NCI-H2081 treated with DMSO at 0.1 percent for 48 hours (cell line): Measurements from ENCODE around the gene UGT3A1.
"Not testable (repeated sequence)": the region's sequence is repeated elsewhere in the genome, so short reads cannot be mapped to it uniquely, and the experiment has no call there.

Experiments
- DNase-seq: peaks from one replicate; lab custom pipeline; 2025; lab: John Stamatoyannopoulos, UW

The UGT3A1 gene

GRCh38 chr5:35990941-35991611, at the start of gene UGT3A1:
Gene UGT3A1, minus strand, starts transcription at chr5:35991390. Its CDS starts 150 bp downstream, at chr5:35991240.
- DNase-seq = no peak

GRCh38 chr5:36035696-36036095, 44.5 kb upstream of the UGT3A1 start:
- no peak for DNase-seq

- not testable (repeated sequence) for DNase-seq
Measured at GRCh38 chr5:36034536-36035134, 43.4 kb upstream of the UGT3A1 start.

DNA sequence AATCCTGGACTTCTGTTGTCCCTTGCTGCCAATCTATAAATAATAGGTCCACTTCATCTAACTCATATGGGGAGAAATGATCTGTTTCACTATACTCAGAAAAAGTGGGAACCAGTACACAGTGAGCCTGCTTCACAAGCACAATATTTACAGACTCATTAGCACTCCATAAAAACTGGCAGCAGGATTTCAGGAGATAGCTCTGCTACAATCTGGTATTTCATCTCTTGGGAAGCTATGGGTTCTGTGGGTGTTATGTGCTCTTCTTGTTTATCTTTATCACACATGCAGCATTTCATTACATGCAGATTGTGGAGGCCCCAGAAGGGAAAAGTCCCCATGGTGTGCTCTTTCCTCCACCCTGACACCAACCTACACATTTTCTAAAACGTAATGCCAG, 42.3 kb upstream of the UGT3A1 start:
- DNase-seq = no peak

GRCh38 chr5:36033047-36033446, 41.9 kb upstream of the UGT3A1 start:
- no peak for DNase-seq

GRCh38 chr5:36031223-36031622, 40.0 kb upstream of the UGT3A1 start:
- DNase-seq = no peak

DNA sequence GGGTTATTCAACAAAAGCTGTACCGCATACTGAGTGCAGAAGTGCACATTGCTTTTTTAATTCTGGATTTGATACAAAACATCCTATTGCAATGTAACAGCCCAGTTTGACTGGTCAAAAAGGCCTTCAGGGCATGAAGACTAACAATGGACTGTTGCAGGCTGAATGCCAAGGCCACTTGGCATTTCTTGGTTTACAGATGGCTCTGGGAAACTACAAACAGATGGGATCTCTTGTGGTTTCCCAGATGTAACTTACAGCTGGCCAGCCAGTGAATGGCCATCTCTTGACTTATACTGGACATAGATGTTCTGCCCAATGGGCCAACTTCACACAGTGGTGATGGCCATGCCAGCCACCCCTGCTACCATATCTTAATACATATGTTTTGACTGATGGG, 38.7 kb upstream of the UGT3A1 start:
- no peak for DNase-seq

DNA sequence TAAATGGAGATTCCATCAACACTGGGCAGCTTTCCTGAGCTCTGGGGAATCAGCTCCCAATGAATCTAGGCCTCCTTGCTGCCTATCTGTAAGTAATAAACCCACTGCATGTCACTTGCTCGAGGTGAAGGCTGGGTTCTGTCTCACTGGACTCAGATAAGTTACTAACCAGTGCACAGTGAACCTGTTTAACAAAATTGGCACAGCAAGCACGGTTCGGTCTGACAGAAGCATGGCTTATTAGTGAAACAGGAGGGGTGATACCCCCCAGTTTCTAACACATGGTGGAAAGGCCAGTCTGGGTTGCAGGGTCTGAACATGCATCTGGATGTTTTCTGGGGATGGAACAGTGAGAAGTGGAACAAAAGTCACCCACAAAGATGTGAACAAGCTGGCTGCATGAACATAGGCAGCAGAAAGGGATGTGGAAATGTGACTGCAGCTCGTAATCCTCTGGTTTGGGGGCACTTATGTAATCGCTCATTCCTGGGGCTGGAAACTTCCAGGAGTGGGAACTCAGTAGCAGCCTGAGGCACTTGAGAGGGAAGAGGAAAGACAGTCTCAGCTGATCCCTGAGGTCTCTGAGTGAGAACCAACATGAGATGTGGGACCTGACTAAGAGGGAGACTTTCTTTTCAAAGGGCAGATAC, 37.8 kb upstream of the UGT3A1 start:
- no peak for DNase-seq

GRCh38 chr5:36027711-36028110, 36.5 kb upstream of the UGT3A1 start:
- DNase-seq = no peak

GRCh38 chr5:36026706-36027465, 35.7 kb upstream of the UGT3A1 start:
- no peak for DNase-seq

- DNase-seq = not testable (repeated sequence)
Measured at GRCh38 chr5:36022246-36022645, 31.1 kb upstream of the UGT3A1 start.

DNA sequence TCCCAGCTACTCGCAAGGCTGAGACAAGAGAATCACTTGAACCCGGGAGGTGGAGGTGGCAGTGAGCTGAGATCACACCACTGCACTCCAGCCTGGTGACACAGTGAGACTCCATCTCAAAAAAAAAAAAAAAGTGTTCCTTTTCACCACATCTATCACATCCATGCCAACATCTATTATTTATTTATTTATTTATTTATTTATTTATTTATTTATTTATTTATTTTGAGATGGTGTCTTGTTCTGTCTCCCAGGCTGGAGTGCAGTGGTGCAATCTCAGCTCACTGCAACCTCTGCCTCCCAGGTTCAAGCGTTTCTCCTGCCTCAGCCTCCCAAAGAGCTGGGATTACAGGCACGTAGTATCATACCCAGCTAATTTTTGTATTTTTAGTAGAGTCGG, 28.4 kb upstream of the UGT3A1 start:
- DNase-seq = not testable (repeated sequence)

DNA sequence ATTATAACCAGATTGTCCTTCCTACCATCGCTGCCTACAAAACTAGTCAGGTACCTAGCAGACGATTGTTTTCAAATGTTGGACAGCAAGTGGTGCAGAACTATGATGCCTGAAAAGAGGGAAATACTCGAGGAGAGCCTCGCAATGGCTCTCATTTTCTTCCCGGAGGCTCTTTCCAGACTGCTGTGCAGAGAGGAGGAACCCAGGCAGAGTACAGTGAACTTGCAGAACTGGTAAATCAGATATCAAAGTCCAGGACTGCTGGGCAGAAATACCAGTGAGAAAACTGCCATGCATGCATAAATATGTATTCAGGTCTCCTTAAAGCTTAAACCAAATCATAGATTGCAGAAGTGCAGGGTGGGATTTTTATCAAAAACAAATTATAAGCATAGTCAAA, 26.4 kb upstream of the UGT3A1 start:
- no peak for DNase-seq

- no peak for DNase-seq
Measured at GRCh38 chr5:36017004-36017403, 25.8 kb upstream of the UGT3A1 start.

- DNase-seq = no peak
Measured at GRCh38 chr5:36013182-36013581, 22.0 kb upstream of the UGT3A1 start.

DNA sequence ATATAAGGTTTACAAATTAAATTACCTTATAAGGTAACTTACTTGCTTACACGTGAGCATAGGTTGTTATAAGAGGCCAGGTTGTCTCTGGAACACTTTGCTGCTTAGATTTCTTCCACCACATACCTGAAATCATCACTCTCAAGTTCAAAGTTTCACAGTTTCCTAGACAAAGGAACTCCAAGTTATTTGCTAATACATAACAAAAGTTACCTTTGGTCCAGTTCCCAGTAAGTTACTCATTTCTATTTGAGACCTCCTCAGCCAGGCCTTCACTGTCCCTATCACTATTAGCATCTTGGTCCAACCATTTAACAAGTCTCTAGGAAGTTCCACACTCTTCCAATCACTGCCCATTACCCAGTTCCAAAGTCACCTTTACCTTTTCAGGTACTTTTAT, 18.5 kb upstream of the UGT3A1 start:
- DNase-seq = no peak

DNA sequence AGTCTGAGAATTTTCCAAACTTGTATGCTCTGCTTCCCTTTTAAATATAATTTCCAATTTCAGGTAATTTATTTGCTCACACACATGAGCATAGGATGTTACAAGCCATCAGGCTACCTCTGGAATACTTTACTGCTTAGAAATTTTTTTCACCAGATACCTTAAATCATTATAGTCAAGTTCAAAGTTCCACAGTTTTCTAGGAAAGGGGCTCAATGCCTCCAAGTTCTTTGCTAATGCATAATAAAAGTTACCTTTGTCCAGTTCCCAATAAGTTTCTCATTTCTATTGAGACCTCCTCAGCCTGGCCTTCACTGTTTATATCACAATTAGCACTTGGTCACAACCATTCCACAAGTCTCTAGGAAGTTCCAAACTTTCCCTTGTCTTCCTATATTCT, 16.2 kb upstream of the UGT3A1 start:
- DNase-seq = no peak

GRCh38 chr5:36006163-36006562, 15.0 kb upstream of the UGT3A1 start:
- no peak for DNase-seq

- DNase-seq = no peak
Measured at GRCh38 chr5:36001032-36001431, 9.8 kb upstream of the UGT3A1 start.

- no peak for DNase-seq
Measured at GRCh38 chr5:35999547-35999946, 8.4 kb upstream of the UGT3A1 start.

DNA sequence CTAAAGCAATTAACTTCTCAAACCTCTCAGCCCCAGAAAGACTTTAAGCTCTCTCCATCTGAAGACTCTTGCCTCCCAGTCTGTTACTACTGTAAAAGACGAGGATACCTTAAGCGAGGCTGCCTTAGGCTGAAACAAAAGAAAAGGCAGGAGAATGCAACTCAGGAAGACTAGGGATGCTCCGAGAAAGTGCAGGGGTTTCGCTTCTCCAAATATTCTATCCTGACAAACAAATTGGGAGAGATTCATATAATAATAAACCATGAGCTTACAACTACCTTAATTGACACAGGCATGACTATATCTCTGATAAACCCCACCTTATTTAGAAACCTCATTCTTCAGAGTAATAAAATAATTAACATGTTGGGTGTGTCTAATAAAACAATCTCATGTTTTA, 4.9 kb upstream of the UGT3A1 start:
- no peak for DNase-seq

DNA sequence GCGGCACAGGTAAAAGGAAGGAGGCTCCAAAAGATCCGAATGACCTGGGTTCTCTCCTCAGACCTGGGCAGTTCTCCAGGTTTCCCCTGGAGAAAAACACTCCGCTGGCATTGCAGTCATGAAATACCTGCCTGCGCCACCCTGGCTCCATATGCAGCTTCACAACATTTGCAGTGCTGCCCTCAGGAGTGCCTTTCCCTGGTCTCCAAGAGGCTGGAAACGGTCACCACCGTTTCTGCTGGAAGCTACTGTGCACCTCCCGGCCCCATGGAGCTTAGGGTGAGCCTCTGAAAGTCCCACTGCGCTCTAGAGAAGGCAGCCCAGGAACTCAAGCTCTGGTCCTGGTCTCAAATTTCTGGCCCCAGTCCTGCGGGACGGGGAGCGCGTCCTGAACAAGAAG, 670 bp downstream of the UGT3A1 start:
- DNase-seq = no peak

GRCh38 chr5:35988529-35988928, 2.7 kb downstream of the UGT3A1 start:
- no peak for DNase-seq
